Lower leg skin (tissue), 4 donors: ENCODE results near the gene CAMTA2. TPM values are rescaled to one million over a fixed set of nuclear protein-coding genes. Genes with fewer than 3 reads are reported as not detected.

Source experiments
- DNase-seq, 2 donors: peaks; one replicate each; pipeline ENCODE4 v3.0.0-alpha.2; 2019; ENCODE audit warnings: low spot score in 2 of 2
- H3K4me3 ChIP-seq: fragments of 200-600 bp; sonication (generic); 2 replicates; pipeline ENCODE4 v1.5.1; 2017; ENCODE audit warnings: mild to moderate bottlenecking, low read depth; ENCODE audit not compliant: poor library complexity, severe bottlenecking
- POLR2A ChIP-seq, 2 donors: fragments of 450-650 bp; IDR thresholded peaks; one replicate each; pipeline ENCODE4 v1.6.1; 2016 to 2017; ENCODE audit warnings: antibody characterized with exemption in 2 of 2, mild to moderate bottlenecking in 1 of 2, moderate library complexity in 1 of 2
- WGBS, 2 donors: methylation state at CpG; one replicate each; pipeline ENCODE4 v1.1.5; 2018; 5-methylcytosine and 5-hydroxymethylcytosine counted together
- intact Hi-C: fragments of 100-400 bp; cut with DNase I; formaldehyde crosslinking; loops from one replicate; pipeline ENCODE4 v1.15.0; 2023; ENCODE audit warnings: low total_unique reads
- total RNA-seq, 4 donors: library from RNA; depleted of rRNA; stranded (reverse); fragments of >200 nt; gene quantifications; one replicate each; pipeline ENCODE4 v1.1.0, GENCODE V29; 2016
- TF ChIP-seq, protein P1 (sequence below), 3 donors: fragments of 450-650 bp; IDR thresholded peaks; one replicate each; pipeline ENCODE4 v1.5.1; 2016; ENCODE audit warnings: antibody characterized with exemption in 3 of 3, mild to moderate bottlenecking in 3 of 3, moderate library complexity in 2 of 3

Gene CAMTA2, protein sequence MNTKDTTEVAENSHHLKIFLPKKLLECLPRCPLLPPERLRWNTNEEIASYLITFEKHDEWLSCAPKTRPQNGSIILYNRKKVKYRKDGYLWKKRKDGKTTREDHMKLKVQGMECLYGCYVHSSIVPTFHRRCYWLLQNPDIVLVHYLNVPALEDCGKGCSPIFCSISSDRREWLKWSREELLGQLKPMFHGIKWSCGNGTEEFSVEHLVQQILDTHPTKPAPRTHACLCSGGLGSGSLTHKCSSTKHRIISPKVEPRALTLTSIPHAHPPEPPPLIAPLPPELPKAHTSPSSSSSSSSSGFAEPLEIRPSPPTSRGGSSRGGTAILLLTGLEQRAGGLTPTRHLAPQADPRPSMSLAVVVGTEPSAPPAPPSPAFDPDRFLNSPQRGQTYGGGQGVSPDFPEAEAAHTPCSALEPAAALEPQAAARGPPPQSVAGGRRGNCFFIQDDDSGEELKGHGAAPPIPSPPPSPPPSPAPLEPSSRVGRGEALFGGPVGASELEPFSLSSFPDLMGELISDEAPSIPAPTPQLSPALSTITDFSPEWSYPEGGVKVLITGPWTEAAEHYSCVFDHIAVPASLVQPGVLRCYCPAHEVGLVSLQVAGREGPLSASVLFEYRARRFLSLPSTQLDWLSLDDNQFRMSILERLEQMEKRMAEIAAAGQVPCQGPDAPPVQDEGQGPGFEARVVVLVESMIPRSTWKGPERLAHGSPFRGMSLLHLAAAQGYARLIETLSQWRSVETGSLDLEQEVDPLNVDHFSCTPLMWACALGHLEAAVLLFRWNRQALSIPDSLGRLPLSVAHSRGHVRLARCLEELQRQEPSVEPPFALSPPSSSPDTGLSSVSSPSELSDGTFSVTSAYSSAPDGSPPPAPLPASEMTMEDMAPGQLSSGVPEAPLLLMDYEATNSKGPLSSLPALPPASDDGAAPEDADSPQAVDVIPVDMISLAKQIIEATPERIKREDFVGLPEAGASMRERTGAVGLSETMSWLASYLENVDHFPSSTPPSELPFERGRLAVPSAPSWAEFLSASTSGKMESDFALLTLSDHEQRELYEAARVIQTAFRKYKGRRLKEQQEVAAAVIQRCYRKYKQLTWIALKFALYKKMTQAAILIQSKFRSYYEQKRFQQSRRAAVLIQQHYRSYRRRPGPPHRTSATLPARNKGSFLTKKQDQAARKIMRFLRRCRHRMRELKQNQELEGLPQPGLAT
- 10 to 100 TPM; 21.7 to 35.3 (median 30.6) TPM for total RNA-seq

GRCh38 chr17:4986951-4987766 lies at the start of gene CAMTA2:
CAMTA2 (minus strand) TSS chr17:4987675; CDS start chr17:4986222, 1,453 bp downstream.
- WGBS, 2 donors, result 1 to 2% methylated on average over 54 to 70 of the region's 78 CpGs
- DNase-seq, result peak; percentile 88 to 98
- peak within 1 kb of the TSS; percentile 77 for H3K4me3 ChIP-seq
- TF ChIP-seq POLR2A (IDR thresholded peaks at IDR 0.05), result peak in 1 of 2 donors; percentile 12
- TF ChIP-seq, protein P1, sequence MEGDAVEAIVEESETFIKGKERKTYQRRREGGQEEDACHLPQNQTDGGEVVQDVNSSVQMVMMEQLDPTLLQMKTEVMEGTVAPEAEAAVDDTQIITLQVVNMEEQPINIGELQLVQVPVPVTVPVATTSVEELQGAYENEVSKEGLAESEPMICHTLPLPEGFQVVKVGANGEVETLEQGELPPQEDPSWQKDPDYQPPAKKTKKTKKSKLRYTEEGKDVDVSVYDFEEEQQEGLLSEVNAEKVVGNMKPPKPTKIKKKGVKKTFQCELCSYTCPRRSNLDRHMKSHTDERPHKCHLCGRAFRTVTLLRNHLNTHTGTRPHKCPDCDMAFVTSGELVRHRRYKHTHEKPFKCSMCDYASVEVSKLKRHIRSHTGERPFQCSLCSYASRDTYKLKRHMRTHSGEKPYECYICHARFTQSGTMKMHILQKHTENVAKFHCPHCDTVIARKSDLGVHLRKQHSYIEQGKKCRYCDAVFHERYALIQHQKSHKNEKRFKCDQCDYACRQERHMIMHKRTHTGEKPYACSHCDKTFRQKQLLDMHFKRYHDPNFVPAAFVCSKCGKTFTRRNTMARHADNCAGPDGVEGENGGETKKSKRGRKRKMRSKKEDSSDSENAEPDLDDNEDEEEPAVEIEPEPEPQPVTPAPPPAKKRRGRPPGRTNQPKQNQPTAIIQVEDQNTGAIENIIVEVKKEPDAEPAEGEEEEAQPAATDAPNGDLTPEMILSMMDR (IDR thresholded peaks at IDR 0.05), result no peak
- intact Hi-C loops, result loop anchor here (10.0 kb wide), 1 partner anchor 68 kb away; no protein-coding TSS in a partner anchor

DNA sequence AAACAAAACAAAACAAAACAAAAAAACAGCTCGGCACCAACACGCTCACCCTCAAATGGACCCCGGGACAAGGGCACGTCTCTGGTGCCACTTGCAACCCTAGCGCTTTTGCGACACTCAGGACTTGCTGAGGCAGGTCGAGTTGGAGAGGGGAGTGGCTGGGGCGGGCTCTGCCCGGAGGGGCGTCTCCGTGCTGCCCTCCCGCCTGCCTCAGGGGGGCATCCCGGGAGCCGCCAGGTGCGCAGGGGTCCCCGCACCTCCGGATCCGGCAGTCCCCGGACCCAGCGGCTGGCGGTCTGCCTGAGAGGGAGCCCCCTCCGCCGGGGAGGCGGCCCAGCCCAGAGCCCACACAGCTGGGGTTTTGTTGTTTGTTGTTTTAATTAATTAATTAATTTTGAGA lies 47.8 kb upstream of the CAMTA2 start, which contains the start of gene SLC52A1:
Gene SLC52A1, minus strand, starts transcription at position 112 of the 400 bp plus-strand sequence. CDS start 820 bp downstream, outside the sequence.
- DNase-seq, result no peak
- no peak for TF ChIP-seq POLR2A (IDR thresholded peaks at IDR 0.05)
- TF ChIP-seq, protein P1 (IDR thresholded peaks at IDR 0.05), result no peak
- intact Hi-C loops, result no loop called here
- 6 to 17% methylated on average over 13 to 22 of the region's 24 CpGs for WGBS, 2 donors
- H3K4me3 ChIP-seq, result peak within 1 kb of the TSS; percentile 10

DNA sequence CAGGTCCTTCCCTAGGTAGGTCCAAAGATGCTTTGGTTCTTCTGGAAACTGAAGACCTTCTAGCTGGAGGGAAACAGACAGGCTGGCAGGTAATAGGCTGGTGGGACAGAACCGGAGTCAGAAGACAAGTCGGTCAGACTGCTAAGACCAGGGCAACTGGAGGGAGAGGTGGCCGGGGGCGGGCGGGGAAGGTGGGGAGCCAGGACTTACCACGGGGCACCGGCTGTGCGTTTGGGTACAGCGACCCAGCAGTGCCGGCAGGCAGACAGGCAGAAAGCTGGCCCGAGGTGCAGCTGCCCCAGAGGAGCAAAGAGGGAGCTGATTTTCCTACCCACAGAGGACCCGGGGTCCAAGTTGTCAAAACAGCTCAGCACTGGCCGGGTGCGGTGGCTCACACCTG lies 47.2 kb upstream of the CAMTA2 start:
- no peak for DNase-seq

GRCh38 chr17:5034063-5034462 lies 46.6 kb upstream of the CAMTA2 start:
- 78 to 84% methylated on average over 5 of the region's 5 CpGs for WGBS, 2 donors
- intact Hi-C loops, result no loop called here

More for the DNA sequence above, 47.2 kb upstream of the CAMTA2 start:
- 62 to 72% methylated on average over 14 of the region's 14 CpGs for WGBS, 2 donors
- no peak for TF ChIP-seq POLR2A (IDR thresholded peaks at IDR 0.05)
- TF ChIP-seq, protein P1 (IDR thresholded peaks at IDR 0.05), result no peak
- intact Hi-C loops, result no loop called here
- H3K4me3 ChIP-seq, result no peak overlapping the region

More at GRCh38 chr17:5034063-5034462, 46.6 kb upstream of the CAMTA2 start:
- TF ChIP-seq, protein P1 (IDR thresholded peaks at IDR 0.05), result no peak
- TF ChIP-seq POLR2A (IDR thresholded peaks at IDR 0.05), result no peak
- no peak overlapping the region for H3K4me3 ChIP-seq
- DNase-seq, result no peak
